Measurements from ENCODE around the gene MMP8.

GRCh38 chr11:102773386-102773785 is 48.6 kb upstream of the MMP8 start:
- TF ChIP-seq CREB1 (IDR thresholded peaks at IDR 0.05; ENCODE audit: low read depth) (no peak), EP300 (IDR thresholded peaks at IDR 0.05; ENCODE audit: borderline replicate concordance) (no peak), TAF1 (IDR thresholded peaks at IDR 0.05; ENCODE audit: low read depth) (no peak), MAX (IDR thresholded peaks at IDR 0.05) (no peak), RAD21 (IDR thresholded peaks at IDR 0.05; ENCODE audit: low read depth) (no peak), REST (IDR thresholded peaks at IDR 0.05; ENCODE audit: low read depth) (no peak), CEBPB (IDR thresholded peaks at IDR 0.05) (no peak)
